WTC11 (cell line): Measurements from ENCODE around the gene DKK3.

Source experiments
- GRHL2 ChIP-seq: fragments of 250-450 bp; sonication (Bioruptor Pico); IDR thresholded peaks from 2 replicates; pipeline ENCODE4 v1.8.0; 2022; ENCODE audit warnings: mild to moderate bottlenecking, moderate library complexity; ENCODE audit not compliant: insufficient replicate concordance, severe bottlenecking
- IRF2 ChIP-seq: sonication (generic); formaldehyde crosslinking; IDR thresholded peaks from 2 replicates; pipeline ENCODE4 v1.8.0; 2022; ENCODE audit warnings: low read depth, missing genetic modification reagents, borderline replicate concordance

GRCh38 chr11:11985954-11986949 lies 22.2 kb downstream of the DKK3 start:
- TF ChIP-seq IRF2 (CRISPR knock-in tag) (no peak), GRHL2 (CRISPR knock-in tag) (no peak)
